ENCODE data around the gene STAC2.
"Not testable (repeated sequence)": the region's sequence is repeated elsewhere in the genome, so short reads cannot be mapped to it uniquely, and the experiment has no call there.

The STAC2 gene

GRCh38 chr17:39225308-39225958, at the start of gene STAC2:
Gene STAC2, minus strand, starts transcription at chr17:39225945. Its CDS starts 443 bp downstream, at chr17:39225502.
- DNase-seq = peak; percentile 73

- DNase-seq = no peak
Measured at GRCh38 chr17:39271546-39271945, 45.8 kb upstream of the STAC2 start.

GRCh38 chr17:39270923-39271322, 45.2 kb upstream of the STAC2 start:
- DNase-seq = no peak

GRCh38 chr17:39264119-39264518, 38.4 kb upstream of the STAC2 start:
- DNase-seq = no peak

GRCh38 chr17:39261286-39261685, 35.5 kb upstream of the STAC2 start:
- no peak for DNase-seq

- DNase-seq = no peak
Measured at GRCh38 chr17:39252788-39253460, 27.2 kb upstream of the STAC2 start.

GRCh38 chr17:39251997-39252396, 26.3 kb upstream of the STAC2 start:
- no peak for DNase-seq

GRCh38 chr17:39250076-39250475, 24.3 kb upstream of the STAC2 start:
- not testable (repeated sequence) for DNase-seq

- DNase-seq = no peak
Measured at GRCh38 chr17:39246274-39246673, 20.5 kb upstream of the STAC2 start.

GRCh38 chr17:39244600-39245570, 19.1 kb upstream of the STAC2 start:
- peak; percentile 85 for DNase-seq

GRCh38 chr17:39244016-39244599, 18.4 kb upstream of the STAC2 start:
- DNase-seq = peak; percentile 45

GRCh38 chr17:39243155-39243554, 17.4 kb upstream of the STAC2 start:
- DNase-seq = no peak

- no peak for DNase-seq
Measured at GRCh38 chr17:39240631-39241030, 14.9 kb upstream of the STAC2 start.

GRCh38 chr17:39239640-39240314, 14.0 kb upstream of the STAC2 start:
- DNase-seq = peak; percentile 45

- DNase-seq = no peak
Measured at GRCh38 chr17:39238311-39238972, 12.7 kb upstream of the STAC2 start.

- DNase-seq = no peak
Measured at GRCh38 chr17:39237586-39237985, 11.8 kb upstream of the STAC2 start.

- no peak for DNase-seq
Measured at GRCh38 chr17:39236981-39237441, 11.3 kb upstream of the STAC2 start.

GRCh38 chr17:39236450-39236927, 10.7 kb upstream of the STAC2 start:
- no peak for DNase-seq

GRCh38 chr17:39235555-39236449, 10.1 kb upstream of the STAC2 start:
- peak; percentile 62 for DNase-seq

Data from retina (tissue), 1 donor.